Epithelial cell of esophagus (primary cell): ENCODE results near the gene TTC33.

Experiments used
- DNase-seq: peaks from one replicate; pipeline ENCODE4 v3.0.0; 2010; ENCODE audit warnings: low read depth
- H3K4me3 ChIP-seq: 2 replicates; pipeline ENCODE4 v1.5.1; 2011; ENCODE audit warnings: mild to moderate bottlenecking, low read length, control low read depth
- TF ChIP-seq, protein P1 (sequence below): IDR thresholded peaks from 2 replicates; pipeline ENCODE4 v1.5.1; 2011; ENCODE audit warnings: low read depth, mild to moderate bottlenecking, low read length, control low read depth, inconsistent platforms; ENCODE audit not compliant: insufficient read depth; ENCODE audit errors: missing control alignments

The TTC33 gene

GRCh38 chr5:40485021-40485998, 270.5 kb downstream of the TTC33 start:
- DNase-seq, result no peak
- H3K4me3 ChIP-seq, result no peak overlapping the region
- TF ChIP-seq, protein P1, sequence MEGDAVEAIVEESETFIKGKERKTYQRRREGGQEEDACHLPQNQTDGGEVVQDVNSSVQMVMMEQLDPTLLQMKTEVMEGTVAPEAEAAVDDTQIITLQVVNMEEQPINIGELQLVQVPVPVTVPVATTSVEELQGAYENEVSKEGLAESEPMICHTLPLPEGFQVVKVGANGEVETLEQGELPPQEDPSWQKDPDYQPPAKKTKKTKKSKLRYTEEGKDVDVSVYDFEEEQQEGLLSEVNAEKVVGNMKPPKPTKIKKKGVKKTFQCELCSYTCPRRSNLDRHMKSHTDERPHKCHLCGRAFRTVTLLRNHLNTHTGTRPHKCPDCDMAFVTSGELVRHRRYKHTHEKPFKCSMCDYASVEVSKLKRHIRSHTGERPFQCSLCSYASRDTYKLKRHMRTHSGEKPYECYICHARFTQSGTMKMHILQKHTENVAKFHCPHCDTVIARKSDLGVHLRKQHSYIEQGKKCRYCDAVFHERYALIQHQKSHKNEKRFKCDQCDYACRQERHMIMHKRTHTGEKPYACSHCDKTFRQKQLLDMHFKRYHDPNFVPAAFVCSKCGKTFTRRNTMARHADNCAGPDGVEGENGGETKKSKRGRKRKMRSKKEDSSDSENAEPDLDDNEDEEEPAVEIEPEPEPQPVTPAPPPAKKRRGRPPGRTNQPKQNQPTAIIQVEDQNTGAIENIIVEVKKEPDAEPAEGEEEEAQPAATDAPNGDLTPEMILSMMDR, result no peak

DNA sequence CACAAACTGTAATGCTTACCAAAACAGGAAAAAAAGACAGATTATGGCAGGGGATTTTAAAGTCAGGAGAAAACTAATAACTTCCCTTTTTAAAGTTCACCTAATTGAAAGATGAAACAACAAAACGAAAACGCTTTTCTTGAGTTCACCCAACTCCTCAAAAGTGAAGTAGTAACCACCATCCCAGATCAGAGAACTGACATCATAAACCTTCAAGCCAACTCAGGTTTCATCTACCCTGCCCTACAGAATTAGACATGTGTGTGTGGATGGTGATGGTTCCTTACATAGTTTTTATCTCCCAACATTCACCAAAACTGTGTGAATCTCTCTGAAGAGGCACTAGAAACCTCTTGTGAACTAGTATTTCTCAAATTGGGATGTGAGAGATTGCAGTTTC, 271.3 kb downstream of the TTC33 start:
- TF ChIP-seq, protein P1, result no peak
- no peak for DNase-seq
- H3K4me3 ChIP-seq, result no peak overlapping the region

- H3K4me3 ChIP-seq, result no peak overlapping the region
- TF ChIP-seq, protein P1, result no peak
- no peak for DNase-seq
These were observed 272.4 kb downstream of the TTC33 start for GRCh38 chr5:40483316-40483715.

- no peak overlapping the region for H3K4me3 ChIP-seq
- DNase-seq, result peak; percentile 80
- TF ChIP-seq, protein P1, result no peak
These were observed 274.5 kb downstream of the TTC33 start for GRCh38 chr5:40481241-40481640.

DNA sequence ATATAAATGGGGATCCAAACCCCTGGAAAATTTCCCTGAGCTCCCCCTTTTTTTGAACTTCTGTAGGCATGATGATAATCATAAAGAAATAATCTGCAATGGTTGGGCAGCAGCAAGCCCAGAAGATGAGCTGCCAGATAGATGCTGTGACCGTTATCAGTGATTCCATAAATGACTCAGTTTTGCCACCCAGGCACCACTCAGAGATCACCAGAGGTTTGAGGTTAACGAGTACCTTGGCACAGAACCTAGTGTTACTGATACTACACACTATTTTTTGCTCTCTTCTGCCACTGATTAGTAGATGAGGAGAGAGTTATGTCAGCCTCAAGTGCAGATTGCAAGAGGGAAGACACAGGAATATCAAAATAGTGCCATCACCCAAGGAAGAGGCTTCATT, 275.4 kb downstream of the TTC33 start:
- TF ChIP-seq, protein P1, result no peak
- no peak for DNase-seq
- H3K4me3 ChIP-seq, result no peak overlapping the region

GRCh38 chr5:40479939-40480338, 275.8 kb downstream of the TTC33 start:
- TF ChIP-seq, protein P1, result no peak
- no peak for DNase-seq
- no peak overlapping the region for H3K4me3 ChIP-seq
